ENCODE results near the gene OR51A7.

The OR51A7 gene

GRCh38 chr11:4891996-4892640 is 11.5 kb upstream of the OR51A7 start:
- H3K4me1 Mint-ChIP-seq: peaks cover 32% of the 10 kb centered on the region
- no peak overlapping the region for H3K27ac Mint-ChIP-seq
- no peaks in the 10 kb centered on the region for H3K9me3 Mint-ChIP-seq
- no peaks in the 10 kb centered on the region for H3K36me3 Mint-ChIP-seq (ENCODE audit: low read depth)
- no peak for TF ChIP-seq CTCF (IDR thresholded peaks at IDR 0.05)
- H3K4me3 Mint-ChIP-seq: no peak overlapping the region
- H3K27me3 Mint-ChIP-seq (ENCODE audit: low read depth, poor library complexity): no peaks in the 10 kb centered on the region
- no peak for DNase-seq

- DNase-seq: no peak
- Mint-ChIP-seq H3K27ac (no peak overlapping the region), H3K36me3 (ENCODE audit: low read depth) (no peaks in the 10 kb centered on the region), H3K27me3 (ENCODE audit: low read depth, poor library complexity) (peaks cover 6% of the 10 kb centered on the region), H3K4me3 (no peak overlapping the region), H3K4me1 (peaks cover 6% of the 10 kb centered on the region), H3K9me3 (no peaks in the 10 kb centered on the region)
- no peak for TF ChIP-seq CTCF (IDR thresholded peaks at IDR 0.05)
Measured at GRCh38 chr11:4916581-4916980, 13.0 kb downstream of the OR51A7 start.

GRCh38 chr11:4919250-4919649 is 15.7 kb downstream of the OR51A7 start, which contains the start of gene OR51G2:
OR51G2 (minus strand) TSS chr11:4919350; CDS start chr11:4915663, 3,687 bp downstream.
- no peaks in the 10 kb centered on the region for H3K9me3 Mint-ChIP-seq
- no peak within 1 kb of the TSS for H3K27ac Mint-ChIP-seq
- H3K4me3 Mint-ChIP-seq: no peak within 1 kb of the TSS
- TF ChIP-seq CTCF (IDR thresholded peaks at IDR 0.05): no peak
- H3K36me3 Mint-ChIP-seq (ENCODE audit: low read depth): no peaks in the 10 kb centered on the region
- peaks cover 6% of the 10 kb centered on the region for H3K4me1 Mint-ChIP-seq
- peaks cover 9% of the 10 kb centered on the region for H3K27me3 Mint-ChIP-seq (ENCODE audit: low read depth, poor library complexity)
- DNase-seq: no peak

DNA sequence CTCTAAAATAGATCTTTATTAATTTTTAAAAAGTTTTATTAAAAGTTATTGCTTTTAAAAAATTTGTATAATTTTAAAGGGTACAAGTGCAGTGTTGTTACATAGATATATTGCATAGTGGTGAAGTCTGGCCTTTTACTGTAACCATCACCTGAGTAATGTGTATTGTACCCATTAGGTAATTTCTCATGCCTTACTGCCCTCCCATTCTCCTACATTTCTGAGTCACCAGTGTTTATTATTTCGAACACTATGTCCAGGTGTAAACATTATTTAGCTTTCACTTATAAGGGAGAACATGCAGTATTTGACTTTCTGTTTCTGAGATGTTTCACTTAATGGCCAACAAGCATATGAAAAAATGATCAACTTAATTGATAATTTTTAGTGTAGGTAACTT is 18.2 kb downstream of the OR51A7 start:
- Mint-ChIP-seq H3K27ac (no peak overlapping the region), H3K36me3 (ENCODE audit: low read depth) (no peaks in the 10 kb centered on the region), H3K9me3 (no peaks in the 10 kb centered on the region), H3K4me3 (no peak overlapping the region), H3K27me3 (ENCODE audit: low read depth, poor library complexity) (peaks cover 6% of the 10 kb centered on the region), H3K4me1 (no peaks in the 10 kb centered on the region)
- DNase-seq: no peak
- no peak for TF ChIP-seq CTCF (IDR thresholded peaks at IDR 0.05)

DNA sequence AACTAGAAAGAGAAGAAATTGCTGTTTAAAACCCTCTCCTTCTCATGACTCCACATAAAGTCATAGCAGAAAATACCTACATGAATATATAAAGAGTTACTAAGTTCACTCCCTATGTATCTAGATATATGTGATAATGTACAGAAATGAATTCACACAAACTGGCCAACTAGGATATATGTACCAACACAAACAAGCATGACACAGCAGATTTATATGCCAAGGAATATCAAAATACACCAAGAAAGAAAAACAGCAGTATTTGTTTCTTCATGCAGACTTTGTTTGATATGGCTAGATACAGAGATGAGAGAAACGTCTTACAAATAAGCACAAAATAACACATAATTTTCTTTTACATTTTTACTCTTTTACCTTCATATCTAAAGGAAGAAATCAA is 18.7 kb downstream of the OR51A7 start:
- no peaks in the 10 kb centered on the region for H3K36me3 Mint-ChIP-seq (ENCODE audit: low read depth)
- peaks cover 6% of the 10 kb centered on the region for H3K27me3 Mint-ChIP-seq (ENCODE audit: low read depth, poor library complexity)
- no peak for TF ChIP-seq CTCF (IDR thresholded peaks at IDR 0.05)
- no peaks in the 10 kb centered on the region for H3K9me3 Mint-ChIP-seq
- H3K4me3 Mint-ChIP-seq: no peak overlapping the region
- DNase-seq: no peak
- H3K4me1 Mint-ChIP-seq: no peaks in the 10 kb centered on the region
- H3K27ac Mint-ChIP-seq: no peak overlapping the region

DNA sequence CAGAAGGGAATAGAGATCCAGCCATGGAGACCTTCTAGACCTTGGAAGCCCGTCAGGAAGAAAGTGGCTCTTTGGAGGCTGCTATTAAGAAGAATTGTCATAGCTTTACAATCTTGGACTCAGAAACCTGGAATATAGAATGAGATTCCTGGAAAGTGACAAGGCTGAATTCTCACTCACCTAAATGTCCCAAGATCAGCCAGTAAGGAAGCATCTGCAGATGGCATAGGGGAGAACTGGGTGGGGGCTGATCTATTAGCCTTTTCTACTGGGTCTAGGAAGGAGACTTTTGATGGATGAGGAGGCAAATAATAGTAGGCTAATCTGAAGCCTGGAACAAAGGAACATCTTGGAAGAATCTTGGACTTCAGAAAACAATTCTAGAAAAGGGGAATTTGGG is 20.7 kb downstream of the OR51A7 start, which contains the start of gene OR51G1:
Gene OR51G1, minus strand, starts transcription at position 101 of the 400 bp plus-strand sequence. Its CDS starts 0 bp downstream, at position 101.
- Mint-ChIP-seq H3K4me1 (no peaks in the 10 kb centered on the region), H3K9me3 (no peaks in the 10 kb centered on the region), H3K27ac (no peak within 1 kb of the TSS), H3K36me3 (ENCODE audit: low read depth) (no peaks in the 10 kb centered on the region), H3K27me3 (ENCODE audit: low read depth, poor library complexity) (peaks cover 6% of the 10 kb centered on the region), H3K4me3 (no peak within 1 kb of the TSS)
- TF ChIP-seq CTCF (IDR thresholded peaks at IDR 0.05): no peak
- no peak for DNase-seq

Data from nephron progenitor cell (in vitro differentiated cells).